Liver (tissue), 9 donors: ENCODE results near the gene FAM228A. TPM values are rescaled to one million over a fixed set of nuclear protein-coding genes. Genes with fewer than 3 reads are reported as not detected.

Source experiments
- DNase-seq: peaks from one replicate; pipeline ENCODE4 v3.0.0-alpha.2; 2017; ENCODE audit warnings: low spot score
- H3K27ac ChIP-seq, 2 donors: one replicate each; pipeline ENCODE4 v1.7.0; 2013; ENCODE audit warnings: inconsistent platforms in 2 of 2, low read length in 2 of 2, control low read depth in 1 of 2, low read depth in 1 of 2, mild to moderate bottlenecking in 1 of 2
- H3K27me3 ChIP-seq, 4 donors: one replicate each; pipeline versions ENCODE4 v1.6.1 to v1.7.0; 2013; ENCODE audit warnings: low read length in 3 of 4, inconsistent platforms in 1 of 4, mild to moderate bottlenecking in 1 of 4, moderate library complexity in 1 of 4; ENCODE audit not compliant: control insufficient read depth in 4 of 4, insufficient read depth in 4 of 4
- H3K36me3 ChIP-seq, 4 donors: one replicate each; pipeline versions ENCODE4 v1.6.1 to v1.7.0; 2013; ENCODE audit warnings: low read length in 3 of 4, mild to moderate bottlenecking in 3 of 4, low read depth in 1 of 4, moderate library complexity in 1 of 4; ENCODE audit not compliant: control insufficient read depth in 4 of 4, insufficient read depth in 3 of 4
- H3K4me1 ChIP-seq, 4 donors: one replicate each; pipeline versions ENCODE4 v1.6.1 to v1.7.0; 2013; ENCODE audit warnings: low read length in 3 of 4, mild to moderate bottlenecking in 3 of 4, moderate library complexity in 1 of 4; ENCODE audit not compliant: control insufficient read depth in 4 of 4, insufficient read depth in 4 of 4
- H3K4me3 ChIP-seq, 3 donors: one replicate each; pipeline versions ENCODE4 v1.6.1 to v1.7.0; 2013; ENCODE audit warnings: low read length in 3 of 3, control low read depth in 1 of 3, low read depth in 1 of 3, mild to moderate bottlenecking in 1 of 3
- H3K9ac ChIP-seq, 2 donors: one replicate each; pipeline ENCODE4 v1.7.0; 2013; ENCODE audit warnings: low read length in 2 of 2, mild to moderate bottlenecking in 2 of 2, moderate library complexity in 2 of 2, control low read depth in 1 of 2, low read depth in 1 of 2
- H3K9me3 ChIP-seq, 4 donors: one replicate each; pipeline versions ENCODE4 v1.6.1 to v1.7.0; 2013; ENCODE audit warnings: low read length in 3 of 4; ENCODE audit not compliant: control insufficient read depth in 4 of 4
- ATF3 ChIP-seq: IDR thresholded peaks from 2 replicates; pipeline ENCODE4 v1.6.1; 2016; ENCODE audit warnings: antibody characterized with exemption
- CTCF ChIP-seq: fragments of 150-350 bp; IDR thresholded peaks from 2 replicates; pipeline ENCODE4 v1.5.1; 2017; ENCODE audit warnings: improper control_type of control experiment, low read depth, low read length; ENCODE audit not compliant: missing input control
- EGR1 ChIP-seq, 2 donors: IDR thresholded peaks; 2 replicates each; pipeline ENCODE4 v1.6.1; 2016 to 2018; ENCODE audit warnings: antibody characterized with exemption in 2 of 2, low read depth in 2 of 2
- FOXA1 ChIP-seq: IDR thresholded peaks from 2 replicates; pipeline ENCODE4 v1.6.1; 2016; ENCODE audit warnings: antibody characterized with exemption
- FOXA2 ChIP-seq: IDR thresholded peaks from 2 replicates; pipeline ENCODE4 v1.6.1; 2016; ENCODE audit warnings: antibody characterized with exemption
- GABPA ChIP-seq, 2 donors: IDR thresholded peaks in 1 of 2; conservative IDR thresholded peaks in 1 of 2; 2 replicates each; pipeline ENCODE4 v1.6.1; 2016; ENCODE audit warnings: antibody characterized with exemption in 2 of 2, mild to moderate bottlenecking in 1 of 2, moderate library complexity in 1 of 2
- HNF4A ChIP-seq, 2 donors: conservative IDR thresholded peaks; 2 replicates each; pipeline ENCODE4 v1.6.1; 2016; ENCODE audit warnings: antibody characterized with exemption in 2 of 2, mild to moderate bottlenecking in 2 of 2
- HNF4G ChIP-seq: IDR thresholded peaks from 2 replicates; pipeline ENCODE4 v1.6.1; 2016; ENCODE audit warnings: antibody characterized with exemption
- JUND ChIP-seq, 2 donors: IDR thresholded peaks; 2 replicates each; pipeline ENCODE4 v1.6.1; 2016; ENCODE audit warnings: antibody characterized with exemption in 2 of 2
- NR2F2 ChIP-seq: IDR thresholded peaks from 2 replicates; pipeline ENCODE4 v1.6.1; 2016; ENCODE audit warnings: antibody characterized with exemption
- RAD21 ChIP-seq, 2 donors: IDR thresholded peaks; 2 replicates each; pipeline ENCODE4 v1.6.1; 2016; ENCODE audit warnings: antibody characterized with exemption in 2 of 2, mild to moderate bottlenecking in 2 of 2
- RXRA ChIP-seq, 2 donors: IDR thresholded peaks; 2 replicates each; pipeline ENCODE4 v1.6.1; 2017 to 2018; ENCODE audit warnings: antibody characterized with exemption in 2 of 2, mild to moderate bottlenecking in 1 of 2
- SP1 ChIP-seq: IDR thresholded peaks from 2 replicates; pipeline ENCODE4 v1.6.1; 2018; ENCODE audit warnings: antibody characterized with exemption, mild to moderate bottlenecking
- TAF1 ChIP-seq: conservative IDR thresholded peaks from 2 replicates; pipeline ENCODE4 v1.6.1; 2016; ENCODE audit warnings: antibody characterized with exemption, mild to moderate bottlenecking
- YY1 ChIP-seq: IDR thresholded peaks from 2 replicates; pipeline ENCODE4 v1.6.1; 2016; ENCODE audit warnings: antibody characterized with exemption, mild to moderate bottlenecking
- polyA plus RNA-seq, 2 donors: library from polyadenylated mRNA; stranded (reverse) in 1 of 2; unstranded in 1 of 2; fragments of 200-250 nt in 1 of 2; fragments of >200 nt in 1 of 2; fragmentation: Nextera tagmentation in 1 of 2; extraction: Ambion mirVana in 1 of 2; gene quantifications; one replicate each; pipeline versions ENCODE4 v1.2.1 to v1.2.3, GENCODE V29; 2013 to 2015
- total RNA-seq, 2 donors: library from RNA; depleted of rRNA; stranded (reverse); fragments of >200 nt; gene quantifications; one replicate each; pipeline ENCODE4 v1.2.3, GENCODE V29; 2014
- TF ChIP-seq, protein P1 (sequence below): IDR thresholded peaks from 2 replicates; pipeline ENCODE4 v1.6.1; 2016; ENCODE audit warnings: antibody characterized with exemption
- TF ChIP-seq, protein P2 (sequence below): IDR thresholded peaks from 2 replicates; pipeline ENCODE4 v1.6.1; 2016; ENCODE audit warnings: antibody characterized with exemption, mild to moderate bottlenecking
- TF ChIP-seq, protein P3 (sequence below): IDR thresholded peaks from 2 replicates; pipeline ENCODE4 v1.6.1; 2016; ENCODE audit warnings: antibody characterized with exemption
- donor health status: healthy.
- donor health status: healthy.
- donor health status: healthy.
- donor health status: healthy.
- donor health status: healthy.

The FAM228A gene
- total and polyA plus RNA-seq, 4 donors, result 0.05 to 0.32 (median 0.18) TPM

- TF ChIP-seq, protein P1, sequence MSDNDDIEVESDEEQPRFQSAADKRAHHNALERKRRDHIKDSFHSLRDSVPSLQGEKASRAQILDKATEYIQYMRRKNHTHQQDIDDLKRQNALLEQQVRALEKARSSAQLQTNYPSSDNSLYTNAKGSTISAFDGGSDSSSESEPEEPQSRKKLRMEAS, result no peak
- TF ChIP-seq FOXA1 (no peak), NR2F2 (no peak), GABPA (IDR thresholded peaks at IDR 0.05 in 1 of 2, conservative IDR thresholded peaks at IDR 0.05 in 1 of 2) (no peak), ATF3 (no peak), RAD21 (IDR thresholded peaks at IDR 0.05) (no peak)
These were observed 1.5 kb downstream of the FAM228A start (continued) for GRCh38 chr2:24176326-24176725.

DNA sequence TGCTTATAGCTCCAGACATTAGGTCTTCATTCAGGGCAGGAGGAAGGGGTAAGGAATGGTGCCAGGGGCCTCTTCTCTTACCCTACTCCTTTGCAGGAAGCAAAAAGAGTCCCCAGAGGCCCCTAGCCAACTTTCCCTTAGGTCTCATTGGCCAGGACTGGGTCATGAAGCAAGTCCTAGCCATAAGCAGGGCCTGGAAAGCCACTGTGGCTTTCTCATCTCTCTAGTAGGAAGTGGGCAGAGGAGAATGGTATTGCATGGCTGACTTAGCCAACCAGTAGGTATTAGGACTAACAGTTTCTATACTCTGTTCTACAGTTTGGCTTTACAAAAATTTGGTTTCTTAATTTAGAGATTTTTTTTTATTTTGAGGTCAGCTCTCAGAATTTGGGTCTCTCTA, 4.8 kb downstream of the FAM228A start:
- Histone ChIP-seq H3K9me3 (peaks cover 0 to 2% (median 0%) of the 10 kb centered on the region in 4 donors), H3K4me3 (no peak overlapping the region), H3K9ac (no peak overlapping the region), H3K36me3 (no peaks in the 10 kb centered on the region), H3K27ac (no peak overlapping the region), H3K4me1 (no peaks in the 10 kb centered on the region), H3K27me3 (no peaks in the 10 kb centered on the region)
- no peak for DNase-seq
- TF ChIP-seq EGR1 (IDR thresholded peaks at IDR 0.05; ENCODE audit: low read depth in 2 of 2) (no peak), TAF1 (no peak), RXRA (IDR thresholded peaks at IDR 0.05) (no peak), GABPA (IDR thresholded peaks at IDR 0.05 in 1 of 2, conservative IDR thresholded peaks at IDR 0.05 in 1 of 2) (no peak), HNF4G (no peak), NR2F2 (no peak), SP1 (no peak), FOXA2 (no peak), YY1 (no peak), ATF3 (no peak), HNF4A (conservative IDR thresholded peaks at IDR 0.05) (no peak), CTCF (no peak), JUND (IDR thresholded peaks at IDR 0.05) (no peak), RAD21 (IDR thresholded peaks at IDR 0.05) (no peak), FOXA1 (no peak)
- TF ChIP-seq, protein P2, sequence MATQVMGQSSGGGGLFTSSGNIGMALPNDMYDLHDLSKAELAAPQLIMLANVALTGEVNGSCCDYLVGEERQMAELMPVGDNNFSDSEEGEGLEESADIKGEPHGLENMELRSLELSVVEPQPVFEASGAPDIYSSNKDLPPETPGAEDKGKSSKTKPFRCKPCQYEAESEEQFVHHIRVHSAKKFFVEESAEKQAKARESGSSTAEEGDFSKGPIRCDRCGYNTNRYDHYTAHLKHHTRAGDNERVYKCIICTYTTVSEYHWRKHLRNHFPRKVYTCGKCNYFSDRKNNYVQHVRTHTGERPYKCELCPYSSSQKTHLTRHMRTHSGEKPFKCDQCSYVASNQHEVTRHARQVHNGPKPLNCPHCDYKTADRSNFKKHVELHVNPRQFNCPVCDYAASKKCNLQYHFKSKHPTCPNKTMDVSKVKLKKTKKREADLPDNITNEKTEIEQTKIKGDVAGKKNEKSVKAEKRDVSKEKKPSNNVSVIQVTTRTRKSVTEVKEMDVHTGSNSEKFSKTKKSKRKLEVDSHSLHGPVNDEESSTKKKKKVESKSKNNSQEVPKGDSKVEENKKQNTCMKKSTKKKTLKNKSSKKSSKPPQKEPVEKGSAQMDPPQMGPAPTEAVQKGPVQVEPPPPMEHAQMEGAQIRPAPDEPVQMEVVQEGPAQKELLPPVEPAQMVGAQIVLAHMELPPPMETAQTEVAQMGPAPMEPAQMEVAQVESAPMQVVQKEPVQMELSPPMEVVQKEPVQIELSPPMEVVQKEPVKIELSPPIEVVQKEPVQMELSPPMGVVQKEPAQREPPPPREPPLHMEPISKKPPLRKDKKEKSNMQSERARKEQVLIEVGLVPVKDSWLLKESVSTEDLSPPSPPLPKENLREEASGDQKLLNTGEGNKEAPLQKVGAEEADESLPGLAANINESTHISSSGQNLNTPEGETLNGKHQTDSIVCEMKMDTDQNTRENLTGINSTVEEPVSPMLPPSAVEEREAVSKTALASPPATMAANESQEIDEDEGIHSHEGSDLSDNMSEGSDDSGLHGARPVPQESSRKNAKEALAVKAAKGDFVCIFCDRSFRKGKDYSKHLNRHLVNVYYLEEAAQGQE, result no peak
- TF ChIP-seq, protein P1, result no peak
- TF ChIP-seq, protein P3, sequence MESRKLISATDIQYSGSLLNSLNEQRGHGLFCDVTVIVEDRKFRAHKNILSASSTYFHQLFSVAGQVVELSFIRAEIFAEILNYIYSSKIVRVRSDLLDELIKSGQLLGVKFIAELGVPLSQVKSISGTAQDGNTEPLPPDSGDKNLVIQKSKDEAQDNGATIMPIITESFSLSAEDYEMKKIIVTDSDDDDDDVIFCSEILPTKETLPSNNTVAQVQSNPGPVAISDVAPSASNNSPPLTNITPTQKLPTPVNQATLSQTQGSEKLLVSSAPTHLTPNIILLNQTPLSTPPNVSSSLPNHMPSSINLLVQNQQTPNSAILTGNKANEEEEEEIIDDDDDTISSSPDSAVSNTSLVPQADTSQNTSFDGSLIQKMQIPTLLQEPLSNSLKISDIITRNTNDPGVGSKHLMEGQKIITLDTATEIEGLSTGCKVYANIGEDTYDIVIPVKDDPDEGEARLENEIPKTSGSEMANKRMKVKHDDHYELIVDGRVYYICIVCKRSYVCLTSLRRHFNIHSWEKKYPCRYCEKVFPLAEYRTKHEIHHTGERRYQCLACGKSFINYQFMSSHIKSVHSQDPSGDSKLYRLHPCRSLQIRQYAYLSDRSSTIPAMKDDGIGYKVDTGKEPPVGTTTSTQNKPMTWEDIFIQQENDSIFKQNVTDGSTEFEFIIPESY, result no peak
